Measurements from ENCODE around the gene LAMTOR3. TPM values are rescaled to one million over a fixed set of nuclear protein-coding genes. Genes with fewer than 3 reads are reported as not detected.

LAMTOR3 gene
- total RNA-seq, 1 experiment from 2014 or later = 30.6 TPM

DNA sequence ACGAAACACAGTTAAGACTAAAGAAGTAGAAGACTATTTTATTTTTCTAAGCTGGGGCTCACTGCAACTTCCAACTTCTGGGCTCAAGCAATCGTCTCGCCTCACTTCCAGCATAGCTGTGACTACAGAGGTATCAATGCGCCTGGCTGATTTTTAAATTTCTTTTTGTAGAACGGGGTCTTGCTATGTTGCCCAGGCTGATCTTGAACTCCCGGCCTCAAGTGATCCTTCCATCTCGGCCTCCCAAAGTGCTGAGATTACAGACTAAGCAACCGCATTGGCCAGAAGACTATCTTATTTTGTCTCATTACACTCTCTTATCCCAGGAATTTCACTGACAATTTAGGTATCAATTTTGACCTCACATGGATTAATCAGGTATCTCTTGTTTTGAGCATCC, 1.2 kb downstream of the LAMTOR3 start:
- Mint-ChIP-seq H3K27me3 (ENCODE audit: low read depth) (no peaks in the 10 kb centered on the region), H3K4me1 (peaks cover 8% of the 10 kb centered on the region in 2 experiments), H3K4me3 (peak overlapping the region; percentile 97 to 98), H3K9me3 (no peaks in the 10 kb centered on the region), H3K27ac (no peak overlapping the region; a peak in 1 of 7 replicates), H3K36me3 (ENCODE audit: insufficient read depth in 1 of 3, low read depth in 3 of 3) (no peaks in the 10 kb centered on the region)
- H3K9ac ChIP-seq (ENCODE audit: extremely low read depth, insufficient read length, low read length) = no peak overlapping the region
- H3K27ac ChIP-seq (ENCODE audit: insufficient read length, low read depth, low read length) = no peak overlapping the region
- no peak overlapping the region for H2BK12ac ChIP-seq (ENCODE audit: insufficient read length, low read depth, low read length)
- H3K79me2 ChIP-seq (ENCODE audit: insufficient read depth, low read length) = 0 out of 2 replicates have a peak, but pooled peaks cover 1% of the 10 kb centered on the region
- H4K8ac ChIP-seq (replicated peaks; ENCODE audit: insufficient read length, low read depth, low read length) = no peak overlapping the region
- no peak overlapping the region for H2AK5ac ChIP-seq (ENCODE audit: insufficient read length, low read length)
- no peaks in the 10 kb centered on the region for H3K79me1 ChIP-seq (ENCODE audit: insufficient read depth, low read depth, low read length, poor library complexity, severe bottlenecking)
- no peak for DNase-seq
- no peak overlapping the region for H4K91ac ChIP-seq (ENCODE audit: insufficient read length, low read depth, low read length)
- no peaks in the 10 kb centered on the region for H4K20me1 ChIP-seq (ENCODE audit: control insufficient read depth, insufficient read depth, insufficient read length)
- H2BK120ac ChIP-seq (ENCODE audit: low read depth, low read length, poor library complexity, severe bottlenecking) = no peak overlapping the region
- no peak overlapping the region for H3K4ac ChIP-seq (ENCODE audit: low read depth, low read length)
- no peaks in the 10 kb centered on the region for H3K4me1 ChIP-seq (ENCODE audit: insufficient read depth, low read length)
- H3T11ph ChIP-seq (ENCODE audit: low read length) = no peak overlapping the region
- no peaks in the 10 kb centered on the region for H3K9me3 ChIP-seq (ENCODE audit: control insufficient read depth, low read depth, low read length)
- H2BK15ac ChIP-seq (ENCODE audit: low read depth, low read length) = no peak overlapping the region
- H3K23ac ChIP-seq (ENCODE audit: insufficient read length, low read depth, low read length) = no peak overlapping the region
- peak overlapping the region; percentile 76 for H3K4me2 ChIP-seq (ENCODE audit: insufficient read depth, insufficient read length, low read length)
- no peak overlapping the region for H2BK5ac ChIP-seq (ENCODE audit: insufficient read length, low read length)
- TF ChIP-seq, protein P1, sequence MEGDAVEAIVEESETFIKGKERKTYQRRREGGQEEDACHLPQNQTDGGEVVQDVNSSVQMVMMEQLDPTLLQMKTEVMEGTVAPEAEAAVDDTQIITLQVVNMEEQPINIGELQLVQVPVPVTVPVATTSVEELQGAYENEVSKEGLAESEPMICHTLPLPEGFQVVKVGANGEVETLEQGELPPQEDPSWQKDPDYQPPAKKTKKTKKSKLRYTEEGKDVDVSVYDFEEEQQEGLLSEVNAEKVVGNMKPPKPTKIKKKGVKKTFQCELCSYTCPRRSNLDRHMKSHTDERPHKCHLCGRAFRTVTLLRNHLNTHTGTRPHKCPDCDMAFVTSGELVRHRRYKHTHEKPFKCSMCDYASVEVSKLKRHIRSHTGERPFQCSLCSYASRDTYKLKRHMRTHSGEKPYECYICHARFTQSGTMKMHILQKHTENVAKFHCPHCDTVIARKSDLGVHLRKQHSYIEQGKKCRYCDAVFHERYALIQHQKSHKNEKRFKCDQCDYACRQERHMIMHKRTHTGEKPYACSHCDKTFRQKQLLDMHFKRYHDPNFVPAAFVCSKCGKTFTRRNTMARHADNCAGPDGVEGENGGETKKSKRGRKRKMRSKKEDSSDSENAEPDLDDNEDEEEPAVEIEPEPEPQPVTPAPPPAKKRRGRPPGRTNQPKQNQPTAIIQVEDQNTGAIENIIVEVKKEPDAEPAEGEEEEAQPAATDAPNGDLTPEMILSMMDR (conservative IDR thresholded peaks at IDR 0.05) = no peak
- no peak overlapping the region for H4K5ac ChIP-seq (ENCODE audit: insufficient read length, low read depth, low read length)
- no CpG with 5 or more reads among the region's 8 CpGs for WGBS (ENCODE audit: extremely low coverage, insufficient read length, low lambda C conversion rate)
- no peak overlapping the region for H3K56ac ChIP-seq (ENCODE audit: insufficient read length, low read depth, low read length)
- H3K23me2 ChIP-seq (ENCODE audit: insufficient read length, low read depth, low read length, poor library complexity, severe bottlenecking) = peaks cover 12% of the 10 kb centered on the region
- H3K18ac ChIP-seq (ENCODE audit: insufficient read length, low read depth, low read length) = no peak overlapping the region
- no peak overlapping the region for H3K14ac ChIP-seq (ENCODE audit: insufficient read depth, low read length)
- no peak overlapping the region for H2BK20ac ChIP-seq (ENCODE audit: low read depth, low read length, poor library complexity, severe bottlenecking)
- no peaks in the 10 kb centered on the region for H3K27me3 ChIP-seq (ENCODE audit: insufficient read depth, low read length)
- no peak overlapping the region for H2AFZ ChIP-seq (ENCODE audit: low read length)

Data from H9 (cell line).